IgD-negative memory B cell (primary cell): ENCODE data around the gene DDOST. TPM values are rescaled to one million over a fixed set of nuclear protein-coding genes. Genes with fewer than 3 reads are reported as not detected.
"Not testable (repeated sequence)": the region's sequence is repeated elsewhere in the genome, so short reads cannot be mapped to it uniquely, and the experiment has no call there.

Source experiments
- H3K27ac Mint-ChIP-seq, 3 donors: one replicate each; pipeline ENCODE4 v1.8.0; 2020 to 2022; ENCODE audit warnings: mild to moderate bottlenecking in 3 of 3, mixed read lengths in 3 of 3, moderate library complexity in 1 of 3
- H3K27me3 Mint-ChIP-seq: one replicate; pipeline ENCODE4 v1.8.0; 2021; ENCODE audit warnings: mixed read lengths
- H3K36me3 Mint-ChIP-seq: one replicate; pipeline ENCODE4 v1.8.0; 2020; ENCODE audit warnings: mild to moderate bottlenecking, mixed read lengths
- H3K4me1 Mint-ChIP-seq, 3 donors: one replicate each; pipeline ENCODE4 v1.8.0; 2020 to 2022; ENCODE audit warnings: mixed read lengths in 3 of 3, mild to moderate bottlenecking in 1 of 3
- H3K4me3 Mint-ChIP-seq, 4 donors: one replicate each; pipeline ENCODE4 v1.8.0; 2020 to 2022; ENCODE audit warnings: mild to moderate bottlenecking in 4 of 4, mixed read lengths in 4 of 4, moderate library complexity in 3 of 4
- H3K9me3 Mint-ChIP-seq, 3 donors: one replicate each; pipeline ENCODE4 v1.8.0; 2020 to 2021; ENCODE audit warnings: mixed read lengths in 3 of 3, mild to moderate bottlenecking in 1 of 3
- polyA plus RNA-seq: library from polyadenylated mRNA; unstranded; fragments of 300-500 nt; fragmentation: Illumina TruSeq; gene quantifications from one replicate; pipeline ENCODE4 v1.2.3, GENCODE V29; 2021

DDOST gene
- polyA plus RNA-seq, 1 donor from 2014 or later, result 209 TPM

DNA sequence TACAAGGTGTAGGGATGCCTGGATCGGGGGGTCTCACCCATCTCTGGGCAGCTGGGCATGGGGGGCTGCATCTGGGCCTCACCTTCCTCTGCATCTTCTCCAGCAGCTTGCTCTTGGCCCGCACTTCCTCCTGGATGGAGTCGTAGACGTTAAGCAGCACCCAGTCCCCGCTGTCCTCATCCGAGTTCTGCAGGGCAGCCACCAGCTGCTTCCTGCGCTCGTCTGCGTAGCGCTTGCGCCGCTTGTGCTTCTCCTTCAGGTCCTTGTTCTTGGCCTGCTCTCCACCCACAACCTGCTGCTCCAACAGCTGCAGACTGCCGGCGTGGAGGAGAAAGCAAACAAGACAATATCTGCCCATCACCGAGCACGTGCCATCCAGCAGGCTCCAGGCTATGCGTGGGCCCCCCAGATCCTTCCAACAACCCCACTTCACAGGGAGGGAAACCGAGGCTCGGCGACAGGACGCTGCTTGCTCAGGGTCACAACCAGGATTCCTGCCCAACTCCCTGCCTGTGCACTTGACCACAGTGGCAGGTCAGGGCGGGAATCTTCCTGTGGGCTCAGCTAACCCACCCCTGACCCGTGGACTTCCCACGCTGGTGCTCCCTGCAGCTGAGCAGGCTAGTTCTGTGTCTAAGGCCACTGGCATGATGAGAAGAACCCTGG is 21.5 kb upstream of the DDOST start:
- Mint-ChIP-seq H3K4me1 (peaks cover 11 to 13% (median 12%) of the 10 kb centered on the region in 3 donors), H3K36me3 (peaks cover 4% of the 10 kb centered on the region), H3K27me3 (peaks cover 24% of the 10 kb centered on the region), H3K27ac (no peak overlapping the region), H3K9me3 (peaks cover 0 to 3% (median 0%) of the 10 kb centered on the region in 3 donors), H3K4me3 (no peak overlapping the region)

DNA sequence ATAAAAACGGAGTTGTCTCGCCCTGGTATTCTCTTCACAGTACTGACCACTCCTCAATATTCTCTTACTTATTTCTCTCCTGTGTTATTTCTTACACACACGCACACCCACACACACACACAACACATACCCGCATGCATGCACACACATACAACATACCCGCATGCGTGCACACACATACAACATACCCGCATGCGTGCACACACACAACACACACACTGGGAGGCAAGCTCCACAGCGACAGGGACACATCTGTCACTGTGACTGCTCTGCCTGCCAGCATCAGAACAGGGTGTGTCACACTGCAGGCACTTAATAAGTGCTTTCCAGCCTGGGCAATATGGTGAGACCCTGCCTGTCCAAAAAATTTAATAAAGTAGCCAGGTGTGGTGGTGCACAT is 20.8 kb upstream of the DDOST start:
- peaks cover 24% of the 10 kb centered on the region for H3K27me3 Mint-ChIP-seq
- H3K27ac Mint-ChIP-seq, result no peak overlapping the region
- no peak overlapping the region for H3K4me3 Mint-ChIP-seq
- peaks cover 12 to 13% (median 12%) of the 10 kb centered on the region in 3 donors for H3K4me1 Mint-ChIP-seq
- H3K36me3 Mint-ChIP-seq, result peaks cover 4% of the 10 kb centered on the region
- peaks cover 0 to 4% (median 2%) of the 10 kb centered on the region in 3 donors for H3K9me3 Mint-ChIP-seq

DNA sequence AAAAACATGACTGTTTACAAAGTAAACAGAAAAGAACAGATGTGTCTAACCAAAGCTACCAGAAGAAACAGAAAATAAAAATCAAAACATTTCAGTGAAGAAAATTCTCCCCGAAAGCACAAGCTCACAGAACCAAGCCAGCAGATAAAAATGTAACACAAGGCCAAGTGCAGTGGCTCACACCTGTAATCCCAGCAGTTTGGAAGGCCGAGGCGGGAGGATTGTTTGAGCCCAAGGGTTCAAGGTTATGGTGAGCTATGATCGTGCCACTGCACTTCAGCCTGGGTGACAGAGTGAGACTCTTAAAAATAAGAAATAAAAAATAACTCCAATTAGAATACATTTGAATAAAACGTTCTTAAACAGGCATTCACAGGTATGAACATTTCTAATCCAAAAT is 19.1 kb upstream of the DDOST start:
- Mint-ChIP-seq H3K36me3 (peaks cover 5% of the 10 kb centered on the region), H3K27ac (no peak overlapping the region), H3K27me3 (peaks cover 17% of the 10 kb centered on the region), H3K4me1 (peaks cover 12 to 13% (median 12%) of the 10 kb centered on the region in 3 donors), H3K4me3 (peak overlapping the region in 1 of 4 donors; percentile 55), H3K9me3 (peaks cover 0 to 4% (median 2%) of the 10 kb centered on the region in 3 donors)

DNA sequence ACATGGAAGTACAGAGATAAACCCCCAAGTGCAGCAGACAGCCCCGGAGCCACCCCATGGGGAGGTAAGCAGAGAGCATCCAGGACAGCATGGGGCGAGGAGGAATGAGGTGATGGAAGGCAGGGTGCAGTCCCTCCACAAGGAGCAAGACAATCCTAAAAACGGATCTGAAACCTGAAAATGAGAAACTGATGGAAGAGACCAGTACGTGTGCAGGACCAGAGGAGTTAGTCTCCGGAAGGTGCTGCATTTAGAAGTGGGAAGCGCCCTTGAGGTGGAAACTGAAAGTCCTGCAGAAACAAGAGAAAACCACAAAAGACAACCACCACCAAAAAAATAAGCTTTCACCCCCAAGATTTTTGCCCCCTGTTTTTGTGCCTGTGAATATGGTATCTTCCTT is 17.4 kb upstream of the DDOST start:
- H3K4me1 Mint-ChIP-seq, result peaks cover 12 to 13% (median 12%) of the 10 kb centered on the region in 3 donors
- H3K36me3 Mint-ChIP-seq, result peaks cover 4% of the 10 kb centered on the region
- H3K9me3 Mint-ChIP-seq, result peaks cover 0 to 4% (median 2%) of the 10 kb centered on the region in 3 donors
- H3K27me3 Mint-ChIP-seq, result peaks cover 9% of the 10 kb centered on the region
- H3K27ac Mint-ChIP-seq, result peak overlapping the region in 2 of 3 donors; percentile 21 to 78
- H3K4me3 Mint-ChIP-seq, result peak overlapping the region in 3 of 4 donors; percentile 59 to 69 (median 63)

DNA sequence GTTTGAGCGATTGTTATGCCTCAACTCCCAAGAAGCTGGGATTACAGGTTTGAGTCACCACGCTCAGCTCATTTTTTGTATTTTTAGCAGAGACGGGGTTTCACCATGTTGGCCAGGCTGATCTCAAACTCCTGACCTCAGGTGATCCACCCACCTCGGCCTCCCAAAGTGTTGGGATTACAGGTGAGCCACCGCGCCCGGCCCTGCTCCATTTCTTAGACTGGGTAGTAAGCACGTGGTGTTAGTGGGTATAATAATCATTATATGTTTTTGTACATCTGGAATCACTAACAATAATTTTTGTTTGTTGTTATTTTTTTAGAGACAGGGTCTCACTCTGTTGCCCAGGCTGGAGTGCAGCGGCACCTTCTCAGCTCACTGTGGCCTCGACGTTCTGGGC is 12.5 kb upstream of the DDOST start:
- H3K27me3 Mint-ChIP-seq, H3K27ac Mint-ChIP-seq, H3K4me1 Mint-ChIP-seq, H3K36me3 Mint-ChIP-seq, H3K4me3 Mint-ChIP-seq, H3K9me3 Mint-ChIP-seq: not testable (repeated sequence)

DNA sequence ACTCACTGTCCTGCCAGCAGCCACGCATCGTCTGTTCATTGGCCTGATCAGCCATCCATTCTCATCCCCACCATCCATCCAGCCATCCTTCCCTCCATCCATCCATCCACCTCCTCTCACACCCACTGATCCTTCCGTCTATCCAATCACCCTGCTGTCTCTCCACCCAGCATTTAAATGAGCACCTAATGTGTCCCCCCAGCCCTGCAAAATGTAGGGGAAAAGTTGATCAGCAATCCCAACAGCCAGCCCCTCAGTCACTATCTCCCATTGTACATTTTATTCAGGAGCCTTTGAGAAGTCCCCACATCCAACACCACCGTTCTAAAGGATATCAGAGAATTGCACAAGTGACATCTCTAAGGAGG is 11.1 kb upstream of the DDOST start:
- Mint-ChIP-seq H3K27ac (no peak overlapping the region), H3K4me3 (peak overlapping the region in 1 of 4 donors; percentile 56), H3K36me3 (peaks cover 1% of the 10 kb centered on the region)

DNA sequence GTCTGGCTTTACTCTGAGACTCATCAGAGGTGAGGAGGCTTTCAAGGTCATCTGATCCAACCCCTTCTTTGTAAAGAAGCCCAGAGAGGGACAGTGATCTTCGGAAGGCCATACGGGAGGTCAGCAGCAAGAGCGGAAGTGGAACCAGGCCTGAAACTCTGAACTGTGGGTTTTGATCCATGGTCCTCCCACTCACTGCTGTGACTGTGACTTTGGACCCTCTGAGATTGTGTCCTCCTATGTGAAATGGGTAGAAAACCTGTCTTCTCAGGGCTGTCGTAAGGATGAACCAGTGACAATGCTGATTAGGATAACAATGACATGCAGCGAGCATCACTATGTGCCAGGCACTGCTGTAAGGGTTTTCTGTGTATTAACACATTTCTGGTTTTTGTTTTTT is 9.8 kb upstream of the DDOST start:
- Mint-ChIP-seq H3K27me3 (peaks cover 6% of the 10 kb centered on the region), H3K9me3 (no peaks in the 10 kb centered on the region)

More for the DNA sequence above, 11.1 kb upstream of the DDOST start:
- H3K4me1 Mint-ChIP-seq, result no peaks in the 10 kb centered on the region
- peaks cover 0 to 2% (median 0%) of the 10 kb centered on the region in 3 donors for H3K9me3 Mint-ChIP-seq
- peaks cover 4% of the 10 kb centered on the region for H3K27me3 Mint-ChIP-seq

DNA sequence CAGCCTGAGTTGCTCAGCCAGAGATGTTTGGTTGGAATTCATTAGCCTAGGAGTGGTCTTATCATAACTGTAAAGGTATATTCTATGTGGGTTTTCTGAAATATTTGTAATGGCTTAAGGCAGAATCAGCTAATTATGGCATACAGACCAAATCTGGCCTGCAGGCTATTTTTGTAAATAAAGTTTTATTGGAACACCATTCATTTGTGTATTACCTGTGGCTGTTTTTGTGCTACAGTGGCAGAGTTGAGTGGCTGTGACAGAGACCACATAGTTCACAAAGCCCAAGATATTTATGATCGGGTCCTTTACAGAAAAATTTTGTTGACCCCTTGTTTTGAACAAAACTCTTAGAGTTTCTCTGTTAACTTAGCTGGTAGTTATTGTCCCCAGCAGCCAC is 7.4 kb upstream of the DDOST start:
- peaks cover 0 to 4% (median 0%) of the 10 kb centered on the region in 3 donors for H3K4me1 Mint-ChIP-seq
- H3K36me3 Mint-ChIP-seq, result no peaks in the 10 kb centered on the region
- H3K4me3 Mint-ChIP-seq, result no peak overlapping the region
- peaks cover 6% of the 10 kb centered on the region for H3K27me3 Mint-ChIP-seq
- no peaks in the 10 kb centered on the region for H3K9me3 Mint-ChIP-seq
- no peak overlapping the region for H3K27ac Mint-ChIP-seq

More for the DNA sequence above, 9.8 kb upstream of the DDOST start:
- Mint-ChIP-seq H3K4me1 (peaks cover 0 to 4% (median 0%) of the 10 kb centered on the region in 3 donors), H3K36me3 (no peaks in the 10 kb centered on the region), H3K4me3 (no peak overlapping the region), H3K27ac (no peak overlapping the region)

DNA sequence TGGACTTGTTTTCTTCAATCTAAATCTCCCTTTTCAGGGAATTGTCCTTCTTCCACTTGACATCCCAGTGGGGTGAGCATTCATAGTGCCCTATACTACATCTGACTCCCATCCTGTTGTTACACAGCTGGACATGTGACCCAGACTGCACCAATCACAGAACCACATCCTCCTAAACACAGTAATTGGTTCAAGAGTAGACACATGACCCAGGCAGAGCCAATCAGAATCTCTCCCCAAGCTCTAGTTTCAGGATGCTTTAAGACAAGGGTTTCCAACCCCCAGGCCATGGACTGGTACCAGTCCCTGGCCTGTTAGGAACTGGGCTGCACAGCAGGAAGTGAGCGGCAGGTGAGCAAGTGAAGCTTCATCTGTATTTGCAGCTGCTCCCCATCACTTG is 5.6 kb upstream of the DDOST start:
- Mint-ChIP-seq H3K36me3 (no peaks in the 10 kb centered on the region), H3K4me3 (peak overlapping the region in 1 of 4 donors; percentile 68), H3K27me3 (peaks cover 2% of the 10 kb centered on the region), H3K4me1 (peaks cover 4 to 10% (median 9%) of the 10 kb centered on the region in 3 donors), H3K9me3 (no peaks in the 10 kb centered on the region), H3K27ac (peak overlapping the region in 1 of 3 donors; percentile 69)

DNA sequence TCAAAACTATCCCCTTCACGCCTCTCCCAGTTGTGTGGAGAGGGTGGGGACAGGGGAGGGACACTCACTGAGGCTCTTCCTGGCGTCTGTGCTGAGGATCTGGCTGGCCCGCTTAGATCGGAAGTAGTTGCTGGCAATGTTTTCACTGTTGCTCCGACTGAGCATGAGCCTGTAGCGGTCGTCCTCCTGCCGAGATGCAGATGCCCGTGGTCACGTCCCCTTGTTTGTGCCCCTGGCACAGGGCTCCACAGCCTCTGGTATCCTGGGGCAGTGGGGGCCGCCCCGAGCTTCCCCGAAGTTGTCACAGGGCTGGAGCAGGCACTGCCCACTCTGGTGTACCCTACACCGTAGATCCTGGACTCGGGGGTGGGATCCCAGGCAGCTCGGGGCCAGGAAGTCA is 5.0 kb upstream of the DDOST start:
- Mint-ChIP-seq H3K4me3 (no peak overlapping the region), H3K27ac (no peak overlapping the region), H3K27me3 (peaks cover 2% of the 10 kb centered on the region), H3K4me1 (peaks cover 10% of the 10 kb centered on the region in 3 donors), H3K36me3 (no peaks in the 10 kb centered on the region), H3K9me3 (no peaks in the 10 kb centered on the region)

DNA sequence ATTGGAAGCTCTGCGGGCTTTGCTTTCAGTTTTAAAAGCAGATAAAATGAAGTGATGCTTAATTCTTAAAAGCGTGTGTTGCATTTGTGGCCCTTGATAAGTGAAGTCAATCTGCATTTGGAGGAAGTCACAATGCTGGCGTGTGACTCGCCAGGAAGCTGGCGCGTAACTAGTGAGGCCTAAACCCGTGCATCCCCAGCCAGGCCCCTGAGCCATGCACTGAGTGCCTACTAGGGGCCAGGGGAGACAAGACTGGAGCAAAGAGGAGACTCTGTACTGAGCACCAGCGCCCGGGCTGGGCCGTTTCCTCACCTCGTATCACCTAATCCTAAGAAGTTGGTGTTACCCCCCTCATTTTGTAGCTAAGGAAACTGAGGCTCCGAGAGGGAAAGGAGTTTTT is 4.6 kb upstream of the DDOST start:
- Mint-ChIP-seq H3K27me3 (peaks cover 2% of the 10 kb centered on the region), H3K4me1 (peaks cover 10 to 13% (median 12%) of the 10 kb centered on the region in 3 donors), H3K36me3 (no peaks in the 10 kb centered on the region), H3K9me3 (no peaks in the 10 kb centered on the region), H3K27ac (no peak overlapping the region), H3K4me3 (peak overlapping the region in 1 of 4 donors; percentile 35)

DNA sequence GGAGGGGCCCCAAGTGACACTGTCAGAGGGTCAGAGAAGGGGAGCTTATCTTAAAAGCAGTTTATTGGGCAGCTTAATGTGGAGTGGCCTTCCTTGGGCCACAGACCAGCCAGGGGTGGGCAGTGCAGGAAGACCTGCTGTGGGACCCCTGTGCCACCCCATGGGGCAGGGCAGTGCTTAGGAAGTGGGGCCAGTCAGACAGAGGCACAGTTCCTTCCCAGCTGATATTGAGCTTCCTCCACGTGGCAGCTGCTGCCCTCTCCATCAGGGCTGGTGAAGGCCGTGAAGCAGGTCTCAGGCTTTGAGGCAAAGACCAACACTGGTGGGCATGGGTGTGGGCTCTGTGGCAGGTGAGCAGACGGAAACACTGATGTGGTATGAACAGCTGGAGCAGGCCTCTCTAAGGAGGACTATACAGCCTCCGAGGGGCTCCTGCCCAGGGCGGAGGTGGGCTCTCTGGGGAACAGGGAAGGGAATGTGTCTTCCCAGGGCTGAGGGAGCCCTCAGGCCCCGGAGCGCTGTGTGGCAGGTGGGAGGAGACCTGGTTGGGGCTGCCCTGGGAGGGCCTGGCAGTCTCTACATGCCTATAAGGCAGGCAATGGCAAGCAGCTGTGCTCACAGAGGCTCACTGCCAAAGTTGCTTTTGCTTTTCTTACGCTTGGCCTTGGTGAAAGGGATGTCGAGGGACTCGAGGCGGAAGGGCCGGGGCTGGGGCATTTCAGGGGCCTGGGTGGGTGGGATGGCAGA is 3.0 kb upstream of the DDOST start:
- Mint-ChIP-seq H3K4me3 (peak overlapping the region in 1 of 4 donors; percentile 100), H3K4me1 (peaks cover 25 to 29% (median 27%) of the 10 kb centered on the region in 3 donors), H3K36me3 (peaks cover 3% of the 10 kb centered on the region), H3K27ac (no peak overlapping the region), H3K27me3 (peaks cover 2% of the 10 kb centered on the region), H3K9me3 (no peaks in the 10 kb centered on the region)

DNA sequence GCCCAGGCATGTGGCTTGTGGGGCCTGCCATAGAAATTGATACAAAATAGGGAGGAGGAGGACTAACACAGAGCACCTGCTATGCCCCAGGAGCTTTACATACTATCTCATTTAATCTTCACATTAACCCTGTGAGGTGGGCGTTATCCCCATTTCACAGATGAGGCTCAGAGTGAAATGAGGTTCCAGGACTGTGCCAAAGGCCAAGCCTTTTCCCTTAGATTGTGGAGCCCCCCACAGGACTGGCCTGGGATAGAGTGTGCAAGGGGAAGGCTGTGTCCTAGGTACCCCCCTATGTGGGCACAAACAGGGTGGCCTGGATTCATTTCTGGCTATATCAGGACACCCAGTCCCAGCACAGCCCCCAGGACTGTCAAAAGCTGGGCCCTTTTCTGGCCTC is 2.2 kb upstream of the DDOST start:
- H3K27ac Mint-ChIP-seq, result no peak overlapping the region
- peaks cover 26 to 30% (median 28%) of the 10 kb centered on the region in 3 donors for H3K4me1 Mint-ChIP-seq
- no peaks in the 10 kb centered on the region for H3K9me3 Mint-ChIP-seq
- H3K27me3 Mint-ChIP-seq, result peaks cover 2% of the 10 kb centered on the region
- H3K4me3 Mint-ChIP-seq, result peak overlapping the region in 1 of 4 donors; percentile 100
- H3K36me3 Mint-ChIP-seq, result peaks cover 3% of the 10 kb centered on the region

DNA sequence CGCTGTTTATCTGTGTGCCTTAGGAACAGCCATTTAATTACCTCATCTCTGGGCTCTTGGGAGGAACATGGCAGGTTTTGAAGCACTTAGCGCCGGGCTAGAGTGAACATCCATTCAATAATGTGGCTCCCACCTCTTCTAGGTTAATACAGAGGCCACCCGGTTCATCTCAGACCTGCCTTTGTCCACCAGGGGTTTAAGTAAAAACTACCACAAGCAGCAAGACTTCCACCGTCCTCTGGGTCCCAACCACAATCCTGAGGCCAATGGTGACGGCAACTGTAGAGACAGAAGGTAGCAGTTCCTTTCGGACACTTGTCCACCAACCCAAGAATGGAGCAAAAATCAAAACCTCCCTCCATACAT is 924 bp upstream of the DDOST start:
- Mint-ChIP-seq H3K9me3 (no peaks in the 10 kb centered on the region), H3K4me1 (peaks cover 26 to 30% (median 28%) of the 10 kb centered on the region in 3 donors), H3K4me3 (peak overlapping the region; percentile 98 to 100 (median 99)), H3K27ac (peak overlapping the region; percentile 80 to 98 (median 98)), H3K36me3 (peaks cover 3% of the 10 kb centered on the region), H3K27me3 (peaks cover 2% of the 10 kb centered on the region)

DNA sequence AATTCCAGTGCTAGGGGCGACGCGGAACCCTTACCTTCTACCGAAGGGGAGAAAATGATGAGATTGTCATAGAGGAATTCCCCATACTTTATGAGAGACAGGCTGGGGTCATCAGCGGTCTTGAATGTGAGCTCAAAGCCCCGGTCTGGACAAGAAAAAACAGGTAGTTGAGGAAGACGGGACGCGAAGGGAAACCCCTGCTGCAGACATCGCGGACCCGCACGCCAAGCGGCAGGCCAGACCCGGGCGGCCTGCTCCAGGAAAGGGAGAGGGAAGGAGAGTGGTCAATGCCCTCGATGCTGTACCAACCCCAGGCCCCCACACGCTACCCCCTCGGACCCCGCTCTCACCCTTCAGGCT is 342 bp downstream of the DDOST start:
- Mint-ChIP-seq H3K4me1 (peaks cover 26 to 29% (median 28%) of the 10 kb centered on the region in 3 donors), H3K9me3 (no peaks in the 10 kb centered on the region), H3K27ac (peak overlapping the region; percentile 80 to 98 (median 98)), H3K36me3 (peaks cover 3% of the 10 kb centered on the region), H3K27me3 (no peaks in the 10 kb centered on the region), H3K4me3 (peak overlapping the region; percentile 98 to 100 (median 99))
